Lung microvascular endothelial cell (primary cell): ENCODE data around the gene CA11. TPM values are rescaled to one million over a fixed set of nuclear protein-coding genes. Genes with fewer than 3 reads are reported as not detected.
"Not testable (repeated sequence)": the region's sequence is repeated elsewhere in the genome, so short reads cannot be mapped to it uniquely, and the experiment has no call there.

Experiments
- DNase-seq, 2 donors: peaks; one replicate each; pipeline versions ENCODE4 v3.0.0 to v3.0.0-alpha.2; 2010; ENCODE audit warnings: low read depth in 2 of 2
- total RNA-seq: library from RNA; depleted of rRNA; stranded (reverse); fragments of >200 nt; gene quantifications from 2 replicates; pipeline ENCODE4 v1.2.1, GENCODE V29; 2014

CA11 gene
- total RNA-seq, 1 donor from 2014 or later = 8.1 TPM

GRCh38 chr19:48669903-48670668 is 24.1 kb upstream of the CA11 start:
- DNase-seq = no peak

- DNase-seq = no peak
Measured at GRCh38 chr19:48668761-48669160, 22.8 kb upstream of the CA11 start.

GRCh38 chr19:48668332-48668731 is 22.3 kb upstream of the CA11 start:
- no peak for DNase-seq

- no peak for DNase-seq
Measured at GRCh38 chr19:48665786-48666185, 19.8 kb upstream of the CA11 start.

GRCh38 chr19:48664476-48664875 is 18.5 kb upstream of the CA11 start:
- no peak for DNase-seq

DNA sequence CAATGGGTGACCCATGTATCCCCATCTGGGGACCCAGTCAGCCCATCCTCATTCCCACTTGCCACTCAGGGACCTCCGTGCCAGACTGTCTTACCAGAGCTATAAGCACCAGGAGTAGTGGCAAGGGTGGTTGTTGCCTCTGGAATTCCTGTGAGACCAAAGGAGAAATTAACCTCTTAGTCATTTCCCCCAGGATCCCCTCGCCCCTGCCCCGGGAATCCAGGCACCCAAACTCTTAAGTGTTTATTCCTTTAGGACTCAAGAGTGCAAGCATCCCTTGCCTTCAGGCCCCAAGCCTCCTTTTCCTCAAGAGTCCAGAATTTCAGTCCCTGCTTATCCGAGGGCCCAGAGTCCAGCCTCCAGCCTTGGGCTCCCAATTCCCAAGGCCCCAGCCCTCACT is 17.7 kb upstream of the CA11 start:
- DNase-seq = no peak

DNA sequence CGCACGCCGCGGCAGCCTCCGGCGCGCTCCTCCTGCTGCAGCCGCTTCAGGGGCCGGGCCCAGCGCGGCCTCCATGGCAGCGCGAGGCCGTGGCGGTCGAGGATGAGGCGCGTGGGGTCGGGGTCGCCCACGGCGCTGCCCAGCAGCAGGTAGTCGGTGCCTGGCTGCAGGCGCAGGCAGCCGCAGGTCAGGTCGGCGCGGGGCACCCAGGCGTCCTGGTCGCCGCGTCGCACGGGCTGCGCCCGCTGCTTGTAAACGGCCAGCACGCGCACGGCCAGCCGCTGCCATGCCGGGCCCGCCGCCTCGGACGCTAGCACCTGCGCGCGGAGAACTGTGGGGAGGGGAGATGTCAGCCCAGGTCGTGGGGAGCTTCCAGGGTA is 15.7 kb upstream of the CA11 start:
- DNase-seq = no peak

DNA sequence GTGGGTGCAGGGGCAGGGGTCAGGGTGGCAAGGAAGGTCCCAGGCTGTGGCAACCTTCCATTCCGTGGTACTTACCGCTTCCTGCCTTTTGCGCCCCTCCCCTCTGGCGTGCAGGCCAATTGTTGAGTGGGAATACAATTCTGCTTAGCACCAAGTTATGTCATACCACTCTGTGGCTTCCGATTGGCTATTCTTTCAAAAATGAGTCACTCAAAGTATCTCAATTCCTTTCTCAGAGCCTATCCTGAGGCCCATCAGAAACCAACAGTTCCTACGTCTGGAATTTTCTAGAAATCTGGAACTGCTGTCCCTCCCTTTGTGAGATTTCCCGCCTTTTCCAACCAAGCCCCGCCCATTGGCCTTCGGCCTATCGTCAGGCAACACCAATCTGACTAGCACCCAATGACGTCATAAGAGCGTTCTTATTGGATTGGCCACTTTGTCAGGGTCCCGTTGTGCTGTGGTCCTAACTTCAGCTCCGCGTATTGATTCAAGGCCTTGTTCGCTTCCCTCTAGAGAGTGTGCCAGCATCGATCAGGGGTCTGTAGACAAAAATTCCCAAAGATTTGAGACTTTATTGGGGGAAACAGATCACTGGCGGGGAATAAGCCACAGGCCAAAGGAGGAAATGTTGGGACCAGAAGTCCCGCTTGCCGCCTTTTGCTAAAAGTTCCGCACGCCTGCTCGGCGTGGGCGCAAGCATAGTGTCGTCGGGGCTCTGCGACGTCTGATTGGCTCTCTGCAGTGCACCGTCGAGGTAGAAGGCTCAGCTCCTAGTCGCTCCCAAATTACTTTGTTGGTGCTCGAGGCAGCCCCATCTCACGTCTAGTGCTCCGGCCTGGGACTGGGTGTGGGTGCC is 15.1 kb upstream of the CA11 start:
- DNase-seq = peak; percentile 89 to 94

DNA sequence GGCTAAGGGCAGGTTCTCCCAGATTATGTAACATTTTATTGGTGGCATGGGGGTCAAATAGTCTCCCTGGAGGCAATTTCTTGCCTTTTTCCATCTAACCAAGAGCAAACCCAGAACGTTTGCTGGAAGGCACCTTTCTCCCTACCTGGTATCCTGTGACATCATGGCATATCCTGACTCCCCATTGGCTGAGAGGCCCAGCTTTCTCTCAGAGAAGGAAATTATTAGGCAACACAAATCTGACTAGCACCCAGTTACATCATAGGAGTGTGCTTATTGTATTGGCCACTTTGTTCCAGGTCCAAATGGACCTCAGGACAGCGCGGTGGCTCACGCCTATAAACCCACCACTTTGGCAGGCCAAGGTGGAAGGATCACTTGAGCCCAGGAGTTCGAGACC is 13.8 kb upstream of the CA11 start:
- no peak for DNase-seq

- DNase-seq = no peak
Measured at GRCh38 chr19:48658483-48658882, 12.5 kb upstream of the CA11 start.

- DNase-seq = not testable (repeated sequence)
Measured at GRCh38 chr19:48657828-48658227, 11.8 kb upstream of the CA11 start.

- DNase-seq = peak; percentile 59 to 71
Measured at GRCh38 chr19:48656840-48657474, 11.0 kb upstream of the CA11 start.

DNA sequence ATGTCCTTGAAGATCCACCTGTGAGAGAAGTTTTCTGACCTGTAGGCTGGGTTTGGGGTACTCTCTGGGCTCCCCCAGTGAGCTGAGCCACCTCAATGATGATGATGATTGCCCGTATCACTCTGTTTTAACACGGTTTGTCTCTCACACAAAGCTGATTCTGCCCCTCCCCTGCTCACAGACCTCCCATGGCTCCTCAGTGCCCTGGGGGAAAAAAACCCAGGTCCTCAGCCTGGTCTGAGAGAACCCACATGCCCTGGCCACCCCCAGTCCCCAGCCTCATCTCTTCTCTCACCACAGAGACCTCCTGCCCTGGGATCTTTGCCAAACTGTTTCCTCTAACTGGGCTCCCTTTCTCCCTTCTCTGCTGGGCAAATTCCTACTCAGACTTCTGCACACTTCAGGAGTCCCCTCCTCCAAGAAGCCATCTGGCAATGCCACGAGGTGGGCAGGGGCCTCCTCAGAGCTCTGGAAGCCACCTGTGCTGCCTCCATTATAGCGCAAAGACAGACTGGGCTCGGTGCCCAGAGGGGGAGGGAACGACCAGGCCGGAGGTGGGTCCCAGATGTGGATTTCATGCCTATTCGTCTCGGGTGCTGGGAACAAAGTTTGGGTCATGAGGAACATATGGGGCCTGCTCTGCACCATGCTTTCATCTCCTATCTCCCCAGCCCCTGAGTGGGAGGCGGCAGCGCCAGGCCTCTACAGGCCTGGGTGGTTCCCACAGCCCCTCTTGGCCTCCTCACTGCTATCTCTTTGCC is 8.5 kb upstream of the CA11 start:
- no peak for DNase-seq

GRCh38 chr19:48651683-48652048 is 5.7 kb upstream of the CA11 start:
- DNase-seq = no peak

- no peak for DNase-seq
Measured at GRCh38 chr19:48650974-48651682, 5.1 kb upstream of the CA11 start.

DNA sequence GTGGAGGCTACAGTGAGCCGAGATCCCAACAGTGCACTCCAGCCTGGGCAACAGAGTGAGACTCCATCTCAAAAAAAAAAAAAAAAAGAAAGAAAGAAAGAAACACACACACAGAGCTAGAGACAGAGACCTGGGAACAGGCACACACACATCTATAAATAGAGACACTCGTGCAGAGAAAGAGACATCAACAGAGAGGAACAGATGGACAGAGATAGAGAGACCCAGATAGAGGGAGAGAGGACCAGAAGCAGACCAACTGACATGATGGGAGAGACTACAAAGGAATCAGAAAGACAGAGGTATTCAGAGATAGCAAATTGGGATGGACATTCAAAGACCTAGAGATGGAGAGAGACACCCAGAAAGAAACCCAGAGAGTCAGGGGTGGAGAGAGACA is 2.1 kb upstream of the CA11 start:
- DNase-seq = no peak

- DNase-seq = no peak
Measured at GRCh38 chr19:48646722-48647216, 782 bp upstream of the CA11 start.

GRCh38 chr19:48645620-48646000 is 377 bp downstream of the CA11 start:
- no peak for DNase-seq

DNA sequence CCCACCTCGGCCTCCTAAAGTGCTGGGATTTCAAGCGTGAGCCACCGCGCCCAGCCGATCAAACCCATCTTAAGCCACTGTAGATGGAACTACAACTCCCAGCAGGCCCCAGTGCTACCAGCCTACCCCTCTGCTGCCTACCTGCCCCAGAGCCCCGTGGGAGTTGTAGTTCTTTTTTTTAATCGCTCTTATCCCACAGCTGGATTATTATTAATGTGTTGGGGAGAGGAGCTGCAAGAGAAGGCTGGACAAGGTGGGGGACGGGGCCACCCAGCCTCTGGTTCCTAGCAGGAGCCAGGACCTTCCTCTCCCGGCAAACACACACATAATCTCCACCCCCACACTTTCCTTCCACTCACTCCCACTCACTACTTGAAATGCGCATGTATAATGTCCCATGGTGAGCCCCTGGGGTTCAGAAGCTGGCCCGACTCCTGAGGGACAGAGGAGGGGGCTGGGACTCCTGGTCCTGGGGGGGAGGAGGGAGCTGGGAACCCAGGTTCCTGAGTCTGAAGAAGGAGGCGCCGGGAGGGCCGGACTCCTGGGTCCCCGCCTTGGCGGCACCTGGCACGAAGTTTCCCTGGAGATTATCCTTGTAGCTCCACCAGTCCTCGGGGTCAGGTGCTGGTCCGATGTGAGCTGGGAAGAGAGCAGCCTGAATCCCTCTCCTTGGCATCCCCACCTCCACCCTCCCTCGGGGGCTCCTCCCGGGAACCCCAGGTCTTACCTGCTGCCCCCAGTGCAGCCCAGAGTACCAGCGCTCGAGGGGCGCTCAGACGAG is 958 bp downstream of the CA11 start:
- DNase-seq = peak; percentile 61 to 82

DNA sequence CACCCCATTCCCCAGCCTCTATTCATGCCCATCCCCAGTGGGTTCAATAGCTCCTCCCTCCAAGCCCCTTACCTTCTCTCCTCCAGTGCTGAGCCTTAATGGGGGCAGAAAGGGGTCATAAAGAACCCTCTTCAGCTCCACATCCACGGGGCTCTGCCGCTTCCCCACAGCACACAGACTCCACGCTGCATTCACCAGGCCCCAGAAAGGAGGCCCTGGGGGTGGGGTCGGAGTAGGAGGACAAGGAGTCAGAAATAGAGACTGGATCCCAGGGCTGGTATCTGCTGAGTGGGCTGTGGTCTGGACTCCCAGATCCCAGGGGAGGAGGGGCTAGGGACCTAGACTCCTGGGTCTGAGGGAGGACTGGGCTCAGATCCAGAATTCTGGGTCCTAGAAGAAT is 1.6 kb downstream of the CA11 start:
- no peak for DNase-seq
